ENCODE data around the gene TTC33. TPM values are rescaled to one million over a fixed set of nuclear protein-coding genes. Genes with fewer than 3 reads are reported as not detected.

The TTC33 gene
- polyA plus RNA-seq, 1 donor from 2014 or later: 73.5 TPM

DNA sequence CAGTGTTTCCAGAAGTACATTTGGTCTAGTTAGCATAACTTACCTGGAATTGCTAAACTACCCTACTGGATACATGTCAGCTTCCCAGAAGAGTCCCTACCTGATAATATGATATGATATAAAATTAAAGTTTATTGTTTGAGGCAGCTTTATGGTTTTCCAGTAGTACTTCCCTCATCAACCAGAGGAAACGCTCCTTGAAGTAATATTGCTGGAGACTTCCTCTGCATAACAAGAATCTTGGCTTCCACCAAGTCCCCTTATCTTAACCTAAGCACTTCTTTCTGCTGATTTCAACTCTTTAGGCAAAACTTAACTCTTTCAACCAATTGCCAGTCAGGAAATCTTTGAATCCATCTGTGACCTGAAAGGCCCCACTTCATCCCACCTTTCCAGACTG, 290.3 kb downstream of the TTC33 start:
- Histone ChIP-seq H3K79me2 (replicated peaks; ENCODE audit: insufficient read depth, low read length) (no peaks in the 10 kb centered on the region), H3K9me3 (ENCODE audit: low read length) (no peaks in the 10 kb centered on the region), H3K27ac (ENCODE audit: low read length) (no peak overlapping the region), H3K27me3 (ENCODE audit: insufficient read depth, low read depth, low read length) (no peaks in the 10 kb centered on the region), H4K20me1 (ENCODE audit: insufficient read depth) (no peaks in the 10 kb centered on the region), H3K4me2 (ENCODE audit: low read length) (no peak overlapping the region), H2AFZ (ENCODE audit: low read depth, low read length) (no peak overlapping the region), H3K36me3 (ENCODE audit: insufficient read depth, low read length) (no peaks in the 10 kb centered on the region), H3K4me3 (ENCODE audit: low read length) (no peak overlapping the region), H3F3A (ENCODE audit: insufficient read depth, low read length, poor library complexity, severe bottlenecking) (no peaks in the 10 kb centered on the region), H3K9ac (ENCODE audit: low read length) (no peak overlapping the region), H3K9me2 (ENCODE audit: insufficient read depth, low read length) (no peaks in the 10 kb centered on the region)
- TF ChIP-seq, protein P1, sequence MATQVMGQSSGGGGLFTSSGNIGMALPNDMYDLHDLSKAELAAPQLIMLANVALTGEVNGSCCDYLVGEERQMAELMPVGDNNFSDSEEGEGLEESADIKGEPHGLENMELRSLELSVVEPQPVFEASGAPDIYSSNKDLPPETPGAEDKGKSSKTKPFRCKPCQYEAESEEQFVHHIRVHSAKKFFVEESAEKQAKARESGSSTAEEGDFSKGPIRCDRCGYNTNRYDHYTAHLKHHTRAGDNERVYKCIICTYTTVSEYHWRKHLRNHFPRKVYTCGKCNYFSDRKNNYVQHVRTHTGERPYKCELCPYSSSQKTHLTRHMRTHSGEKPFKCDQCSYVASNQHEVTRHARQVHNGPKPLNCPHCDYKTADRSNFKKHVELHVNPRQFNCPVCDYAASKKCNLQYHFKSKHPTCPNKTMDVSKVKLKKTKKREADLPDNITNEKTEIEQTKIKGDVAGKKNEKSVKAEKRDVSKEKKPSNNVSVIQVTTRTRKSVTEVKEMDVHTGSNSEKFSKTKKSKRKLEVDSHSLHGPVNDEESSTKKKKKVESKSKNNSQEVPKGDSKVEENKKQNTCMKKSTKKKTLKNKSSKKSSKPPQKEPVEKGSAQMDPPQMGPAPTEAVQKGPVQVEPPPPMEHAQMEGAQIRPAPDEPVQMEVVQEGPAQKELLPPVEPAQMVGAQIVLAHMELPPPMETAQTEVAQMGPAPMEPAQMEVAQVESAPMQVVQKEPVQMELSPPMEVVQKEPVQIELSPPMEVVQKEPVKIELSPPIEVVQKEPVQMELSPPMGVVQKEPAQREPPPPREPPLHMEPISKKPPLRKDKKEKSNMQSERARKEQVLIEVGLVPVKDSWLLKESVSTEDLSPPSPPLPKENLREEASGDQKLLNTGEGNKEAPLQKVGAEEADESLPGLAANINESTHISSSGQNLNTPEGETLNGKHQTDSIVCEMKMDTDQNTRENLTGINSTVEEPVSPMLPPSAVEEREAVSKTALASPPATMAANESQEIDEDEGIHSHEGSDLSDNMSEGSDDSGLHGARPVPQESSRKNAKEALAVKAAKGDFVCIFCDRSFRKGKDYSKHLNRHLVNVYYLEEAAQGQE (IDR thresholded peaks at IDR 0.05; ENCODE audit: borderline replicate concordance): no peak
- no peak for TF ChIP-seq POLR2AphosphoS5 (IDR thresholded peaks at IDR 0.05)
- no peak for TF ChIP-seq RAD21 (conservative IDR thresholded peaks at IDR 0.05)
- TF ChIP-seq, protein P2, sequence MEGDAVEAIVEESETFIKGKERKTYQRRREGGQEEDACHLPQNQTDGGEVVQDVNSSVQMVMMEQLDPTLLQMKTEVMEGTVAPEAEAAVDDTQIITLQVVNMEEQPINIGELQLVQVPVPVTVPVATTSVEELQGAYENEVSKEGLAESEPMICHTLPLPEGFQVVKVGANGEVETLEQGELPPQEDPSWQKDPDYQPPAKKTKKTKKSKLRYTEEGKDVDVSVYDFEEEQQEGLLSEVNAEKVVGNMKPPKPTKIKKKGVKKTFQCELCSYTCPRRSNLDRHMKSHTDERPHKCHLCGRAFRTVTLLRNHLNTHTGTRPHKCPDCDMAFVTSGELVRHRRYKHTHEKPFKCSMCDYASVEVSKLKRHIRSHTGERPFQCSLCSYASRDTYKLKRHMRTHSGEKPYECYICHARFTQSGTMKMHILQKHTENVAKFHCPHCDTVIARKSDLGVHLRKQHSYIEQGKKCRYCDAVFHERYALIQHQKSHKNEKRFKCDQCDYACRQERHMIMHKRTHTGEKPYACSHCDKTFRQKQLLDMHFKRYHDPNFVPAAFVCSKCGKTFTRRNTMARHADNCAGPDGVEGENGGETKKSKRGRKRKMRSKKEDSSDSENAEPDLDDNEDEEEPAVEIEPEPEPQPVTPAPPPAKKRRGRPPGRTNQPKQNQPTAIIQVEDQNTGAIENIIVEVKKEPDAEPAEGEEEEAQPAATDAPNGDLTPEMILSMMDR (IDR thresholded peaks at IDR 0.05; ENCODE audit: poor library complexity, severe bottlenecking): no peak
- TF ChIP-seq EP300 (conservative IDR thresholded peaks at IDR 0.05; ENCODE audit: poor library complexity, severe bottlenecking): no peak
- TF ChIP-seq MXI1 (conservative IDR thresholded peaks at IDR 0.05; ENCODE audit: poor library complexity, severe bottlenecking): no peak
- no peak for TF ChIP-seq TAF1 (IDR thresholded peaks at IDR 0.05; ENCODE audit: low read depth)

DNA sequence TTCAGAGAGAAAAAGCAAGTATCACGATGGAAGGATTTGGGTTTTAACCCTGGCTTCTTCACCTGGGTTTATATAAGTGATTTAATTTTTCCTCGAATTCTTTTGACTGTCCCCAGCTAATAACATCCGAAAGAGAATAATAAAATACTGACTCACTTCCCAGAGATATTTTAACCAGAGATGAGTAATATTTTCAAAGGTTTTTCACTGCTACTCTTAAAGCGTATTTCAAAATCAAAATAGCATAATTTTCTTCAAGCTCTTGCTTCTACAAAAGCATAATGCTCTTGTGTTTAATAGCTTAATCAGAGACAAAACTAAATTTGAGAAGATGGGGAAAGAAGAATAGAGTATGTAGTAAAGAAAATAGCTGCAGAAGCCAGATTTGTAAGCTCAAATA, 291.2 kb downstream of the TTC33 start:
- TF ChIP-seq RAD21 (conservative IDR thresholded peaks at IDR 0.05) (no peak), MXI1 (conservative IDR thresholded peaks at IDR 0.05; ENCODE audit: poor library complexity, severe bottlenecking) (no peak), POLR2AphosphoS5 (IDR thresholded peaks at IDR 0.05) (no peak), TAF1 (IDR thresholded peaks at IDR 0.05; ENCODE audit: low read depth) (no peak), EZH2 (IDR thresholded peaks at IDR 0.05; ENCODE audit: borderline replicate concordance, insufficient read depth, low read length, poor library complexity, severe bottlenecking) (no peak), EP300 (conservative IDR thresholded peaks at IDR 0.05; ENCODE audit: poor library complexity, severe bottlenecking) (no peak), SMC3 (conservative IDR thresholded peaks at IDR 0.05; ENCODE audit: poor library complexity) (no peak)
- TF ChIP-seq, protein P2 (IDR thresholded peaks at IDR 0.05; ENCODE audit: poor library complexity, severe bottlenecking): no peak
- TF ChIP-seq, protein P1 (IDR thresholded peaks at IDR 0.05; ENCODE audit: borderline replicate concordance): no peak
- H4K20me1 ChIP-seq (ENCODE audit: insufficient read depth): no peaks in the 10 kb centered on the region
- no peak overlapping the region for H3K4me2 ChIP-seq (ENCODE audit: low read length)
- no peak overlapping the region for H3K9ac ChIP-seq (ENCODE audit: low read length)
- H3K9me3 ChIP-seq (ENCODE audit: low read length): no peaks in the 10 kb centered on the region
- no peak overlapping the region for H3K27ac ChIP-seq (ENCODE audit: low read length)
- no peaks in the 10 kb centered on the region for H3K9me2 ChIP-seq (ENCODE audit: insufficient read depth, low read length)
- no peaks in the 10 kb centered on the region for H3K27me3 ChIP-seq (ENCODE audit: insufficient read depth, low read depth, low read length)
- no peaks in the 10 kb centered on the region for H3F3A ChIP-seq (ENCODE audit: insufficient read depth, low read length, poor library complexity, severe bottlenecking)
- H3K36me3 ChIP-seq (ENCODE audit: insufficient read depth, low read length): no peaks in the 10 kb centered on the region
- no peak overlapping the region for H3K4me3 ChIP-seq (ENCODE audit: low read length)
- H3K79me2 ChIP-seq (replicated peaks; ENCODE audit: insufficient read depth, low read length): no peaks in the 10 kb centered on the region
- no peak overlapping the region for H2AFZ ChIP-seq (ENCODE audit: low read depth, low read length)

Measured in neural cell (in vitro differentiated cells).